Measurements from ENCODE around the gene CELSR2. TPM values are rescaled to one million over a fixed set of nuclear protein-coding genes. Genes with fewer than 3 reads are reported as not detected.

CELSR2 gene
- total and polyA plus RNA-seq, 4 donors = 1.4 to 7.9 (median 5.1) TPM

DNA sequence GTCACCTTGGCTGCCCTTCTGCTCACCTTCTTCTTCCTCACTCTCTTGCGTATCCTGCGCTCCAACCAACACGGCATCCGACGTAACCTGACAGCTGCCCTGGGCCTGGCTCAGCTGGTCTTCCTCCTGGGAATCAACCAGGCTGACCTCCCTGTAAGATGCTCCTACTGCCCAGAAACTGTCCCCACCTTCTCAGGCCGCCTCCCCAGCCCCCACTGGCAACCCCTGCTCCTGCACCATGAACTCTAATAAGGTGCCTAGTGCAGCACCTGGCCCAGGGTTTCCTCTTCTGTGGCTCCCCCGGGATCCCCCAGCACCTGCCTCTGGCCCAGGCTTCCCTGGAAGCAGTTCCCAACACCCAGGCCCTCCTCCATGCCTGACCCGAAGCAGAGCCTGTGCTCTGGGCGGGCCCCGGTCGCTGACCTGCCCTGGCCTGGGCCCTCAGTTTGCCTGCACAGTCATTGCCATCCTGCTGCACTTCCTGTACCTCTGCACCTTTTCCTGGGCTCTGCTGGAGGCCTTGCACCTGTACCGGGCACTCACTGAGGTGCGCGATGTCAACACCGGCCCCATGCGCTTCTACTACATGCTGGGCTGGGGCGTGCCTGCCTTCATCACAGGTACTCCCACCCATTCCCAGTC lies 20.8 kb downstream of the CELSR2 start:
- Histone ChIP-seq H3K9ac (ENCODE audit: insufficient read depth in 1 of 2, low read length in 2 of 2) (no peak overlapping the region), H3K9me3 (ENCODE audit: control insufficient read depth in 4 of 4, insufficient read depth in 3 of 4, low read length in 3 of 4) (no peaks in the 10 kb centered on the region), H3K27ac (ENCODE audit: low read depth in 1 of 2, low read length in 1 of 2) (no peak overlapping the region), H3K4me3 (no peak overlapping the region), H3K27me3 (ENCODE audit: control insufficient read depth in 3 of 3, insufficient read depth in 3 of 3, low read length in 2 of 3) (no peaks in the 10 kb centered on the region), H3K4me1 (ENCODE audit: control insufficient read depth in 5 of 5, insufficient read depth in 5 of 5, low read length in 5 of 5) (peaks cover 0 to 32% (median 0%) of the 10 kb centered on the region in 5 donors), H3K36me3 (ENCODE audit: control insufficient read depth in 4 of 4, insufficient read depth in 4 of 4, low read length in 4 of 4) (peaks cover 0 to 4% (median 0%) of the 10 kb centered on the region in 4 donors)
- TF ChIP-seq, protein P1, sequence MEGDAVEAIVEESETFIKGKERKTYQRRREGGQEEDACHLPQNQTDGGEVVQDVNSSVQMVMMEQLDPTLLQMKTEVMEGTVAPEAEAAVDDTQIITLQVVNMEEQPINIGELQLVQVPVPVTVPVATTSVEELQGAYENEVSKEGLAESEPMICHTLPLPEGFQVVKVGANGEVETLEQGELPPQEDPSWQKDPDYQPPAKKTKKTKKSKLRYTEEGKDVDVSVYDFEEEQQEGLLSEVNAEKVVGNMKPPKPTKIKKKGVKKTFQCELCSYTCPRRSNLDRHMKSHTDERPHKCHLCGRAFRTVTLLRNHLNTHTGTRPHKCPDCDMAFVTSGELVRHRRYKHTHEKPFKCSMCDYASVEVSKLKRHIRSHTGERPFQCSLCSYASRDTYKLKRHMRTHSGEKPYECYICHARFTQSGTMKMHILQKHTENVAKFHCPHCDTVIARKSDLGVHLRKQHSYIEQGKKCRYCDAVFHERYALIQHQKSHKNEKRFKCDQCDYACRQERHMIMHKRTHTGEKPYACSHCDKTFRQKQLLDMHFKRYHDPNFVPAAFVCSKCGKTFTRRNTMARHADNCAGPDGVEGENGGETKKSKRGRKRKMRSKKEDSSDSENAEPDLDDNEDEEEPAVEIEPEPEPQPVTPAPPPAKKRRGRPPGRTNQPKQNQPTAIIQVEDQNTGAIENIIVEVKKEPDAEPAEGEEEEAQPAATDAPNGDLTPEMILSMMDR (IDR thresholded peaks at IDR 0.05; ENCODE audit: control extremely low read depth, extremely low read depth) = no peak
- 95 to 97% methylated on average over 17 of the region's 17 CpGs for WGBS, 2 donors
- ATAC-seq (ENCODE audit: insufficient read depth, low FRiP score) (no peak), DNase-seq (no peak)

DNA sequence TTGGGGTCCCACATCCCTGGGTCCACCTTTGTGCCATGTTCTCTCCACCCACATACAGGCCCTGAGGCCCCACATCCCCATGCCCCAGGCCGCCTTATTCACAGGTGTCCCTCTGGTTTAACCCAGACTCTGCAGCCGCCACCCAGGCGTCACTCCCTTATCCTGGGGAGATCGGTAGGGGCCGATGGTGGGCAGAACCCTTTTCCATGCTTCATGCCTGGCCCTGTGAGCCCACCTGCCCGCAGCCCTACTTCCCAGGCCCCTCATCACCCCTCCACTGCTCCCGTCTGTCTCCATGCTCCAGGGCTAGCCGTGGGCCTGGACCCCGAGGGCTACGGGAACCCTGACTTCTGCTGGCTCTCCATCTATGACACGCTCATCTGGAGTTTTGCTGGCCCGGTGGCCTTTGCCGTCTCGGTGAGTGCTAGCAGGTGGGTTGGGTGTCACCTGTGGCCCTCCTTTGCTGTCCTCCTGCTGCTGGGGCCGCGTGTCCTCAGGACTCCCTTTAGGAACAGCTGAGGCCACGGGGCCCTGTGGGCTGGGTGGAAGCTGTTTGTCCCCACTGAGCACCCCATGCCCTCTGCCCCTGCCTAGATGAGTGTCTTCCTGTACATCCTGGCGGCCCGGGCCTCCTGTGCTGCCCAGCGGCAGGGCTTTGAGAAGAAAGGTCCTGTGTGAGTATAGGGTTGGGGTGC lies 21.4 kb downstream of the CELSR2 start:
- WGBS, 2 donors = 90 to 93% methylated on average over 19 to 20 of the region's 20 CpGs
- Histone ChIP-seq H3K4me1 (ENCODE audit: control insufficient read depth in 5 of 5, insufficient read depth in 5 of 5, low read length in 5 of 5) (peaks cover 0 to 38% (median under 1%) of the 10 kb centered on the region in 5 donors), H3K9me3 (ENCODE audit: control insufficient read depth in 4 of 4, insufficient read depth in 3 of 4, low read length in 3 of 4) (no peaks in the 10 kb centered on the region), H3K27me3 (ENCODE audit: control insufficient read depth in 3 of 3, insufficient read depth in 3 of 3, low read length in 2 of 3) (no peaks in the 10 kb centered on the region), H3K9ac (ENCODE audit: insufficient read depth in 1 of 2, low read length in 2 of 2) (no peak overlapping the region), H3K4me3 (no peak overlapping the region), H3K27ac (ENCODE audit: low read depth in 1 of 2, low read length in 1 of 2) (no peak overlapping the region), H3K36me3 (ENCODE audit: control insufficient read depth in 4 of 4, insufficient read depth in 4 of 4, low read length in 4 of 4) (peaks cover 0 to 4% (median 0%) of the 10 kb centered on the region in 4 donors)
- DNase-seq (no peak), ATAC-seq (ENCODE audit: insufficient read depth, low FRiP score) (no peak)
- TF ChIP-seq, protein P1 (IDR thresholded peaks at IDR 0.05; ENCODE audit: control extremely low read depth, extremely low read depth) = no peak

DNA sequence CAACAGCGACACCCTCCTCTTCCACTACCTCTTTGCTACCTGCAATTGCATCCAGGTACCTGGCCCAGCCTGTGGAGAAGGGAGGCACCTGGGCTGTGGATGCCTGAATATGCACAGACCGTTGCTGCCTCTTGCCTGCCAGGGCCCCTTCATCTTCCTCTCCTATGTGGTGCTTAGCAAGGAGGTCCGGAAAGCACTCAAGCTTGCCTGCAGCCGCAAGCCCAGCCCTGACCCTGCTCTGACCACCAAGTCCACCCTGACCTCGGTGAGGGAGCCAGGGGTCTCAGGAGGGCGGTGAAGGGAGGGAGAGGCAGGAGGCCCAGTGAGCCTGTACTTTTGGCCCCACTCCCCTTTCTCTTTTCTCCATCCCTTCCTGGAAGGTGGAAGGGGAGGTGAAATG lies 22.1 kb downstream of the CELSR2 start:
- peaks cover 0 to 40% (median 2%) of the 10 kb centered on the region in 5 donors for H3K4me1 ChIP-seq (ENCODE audit: control insufficient read depth in 5 of 5, insufficient read depth in 5 of 5, low read length in 5 of 5)
- 90 to 98% methylated on average over 6 of the region's 6 CpGs for WGBS, 2 donors
- TF ChIP-seq, protein P1 (IDR thresholded peaks at IDR 0.05; ENCODE audit: control extremely low read depth, extremely low read depth) = no peak
- H3K4me3 ChIP-seq = no peak overlapping the region
- H3K27me3 ChIP-seq (ENCODE audit: control insufficient read depth in 3 of 3, insufficient read depth in 3 of 3, low read length in 2 of 3) = no peaks in the 10 kb centered on the region
- H3K27ac ChIP-seq (ENCODE audit: low read depth in 1 of 2, low read length in 1 of 2) = no peak overlapping the region
- DNase-seq = no peak
- no peak for ATAC-seq (ENCODE audit: insufficient read depth, low FRiP score)
- H3K36me3 ChIP-seq (ENCODE audit: control insufficient read depth in 4 of 4, insufficient read depth in 4 of 4, low read length in 4 of 4) = peaks cover 0 to 4% (median 0%) of the 10 kb centered on the region in 4 donors
- H3K9ac ChIP-seq (ENCODE audit: insufficient read depth in 1 of 2, low read length in 2 of 2) = no peak overlapping the region
- no peaks in the 10 kb centered on the region for H3K9me3 ChIP-seq (ENCODE audit: control insufficient read depth in 4 of 4, insufficient read depth in 3 of 4, low read length in 3 of 4)
